Endothelial cell of umbilical vein (primary cell): ENCODE results near the gene KIF19.

Experiments
- CTCF ChIP-seq, 2 donors: IDR thresholded peaks; 1 replicate in 1 of 2; 2 replicates in 1 of 2; pipeline ENCODE4 v1.5.1; 2011; ENCODE audit warnings: low read length in 2 of 2, mild to moderate bottlenecking in 2 of 2, moderate library complexity in 2 of 2, control low read depth in 1 of 2, inconsistent platforms in 1 of 2, low read depth in 1 of 2; ENCODE audit not compliant: insufficient read depth in 1 of 2; ENCODE audit errors: extremely low read depth in 1 of 2
- EZH2 ChIP-seq: IDR thresholded peaks from 2 replicates; pipeline ENCODE4 v1.6.1; 2012; ENCODE audit warnings: borderline replicate concordance, low read depth, mild to moderate bottlenecking, moderate library complexity, low read length, inconsistent platforms; ENCODE audit not compliant: severe bottlenecking
- FOS ChIP-seq: IDR thresholded peaks from 2 replicates; pipeline ENCODE4 v1.6.1; 2011; ENCODE audit warnings: mild to moderate bottlenecking, low read length, moderate library complexity, borderline replicate concordance; ENCODE audit not compliant: insufficient read depth
- GATA2 ChIP-seq: IDR thresholded peaks from 2 replicates; pipeline ENCODE4 v1.7.0; 2011; ENCODE audit warnings: low read depth, mild to moderate bottlenecking, moderate library complexity, mixed read lengths, low read length; ENCODE audit not compliant: insufficient read length, insufficient read depth
- JUN ChIP-seq: IDR thresholded peaks from 2 replicates; pipeline ENCODE4 v1.6.1; 2011; ENCODE audit warnings: borderline replicate concordance, low read depth; ENCODE audit not compliant: insufficient read length, insufficient read depth
- MAX ChIP-seq: IDR thresholded peaks from 2 replicates; pipeline ENCODE4 v1.6.1; 2011; ENCODE audit not compliant: insufficient read depth, insufficient read length
- MYC ChIP-seq: IDR thresholded peaks from one replicate; pipeline ENCODE4 v1.6.1; 2011; ENCODE audit warnings: mild to moderate bottlenecking, low read depth, low read length
- POLR2A ChIP-seq: IDR thresholded peaks from 2 replicates; pipeline ENCODE4 v1.6.1; 2012; ENCODE audit warnings: low read depth, mild to moderate bottlenecking, control low read depth, low read length
- POLR2AphosphoS5 ChIP-seq: IDR thresholded peaks from 2 replicates; pipeline ENCODE4 v1.6.1; 2012; ENCODE audit warnings: low read depth, mild to moderate bottlenecking, control low read depth, low read length, moderate library complexity; ENCODE audit not compliant: insufficient read depth

DNA sequence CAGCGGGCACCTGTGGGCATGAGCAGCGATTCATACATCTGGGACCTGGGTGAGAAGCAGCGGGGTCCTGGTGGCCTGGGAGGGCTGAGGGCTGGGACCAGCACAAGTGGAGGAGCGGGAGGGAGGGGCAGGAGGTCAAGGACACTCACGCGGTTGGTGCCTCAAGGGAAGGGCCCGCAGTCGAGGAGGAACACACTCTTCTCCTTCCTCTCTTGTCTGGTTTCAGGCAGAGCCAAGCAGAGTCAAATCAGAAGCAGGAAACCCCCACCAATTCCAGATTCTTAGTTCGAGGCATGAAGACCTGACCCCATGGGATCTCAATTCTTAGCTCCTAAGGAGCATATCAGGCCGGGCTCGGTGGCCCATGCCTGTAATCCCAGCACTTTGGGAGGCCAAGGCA, 36.3 kb upstream of the KIF19 start:
- no peak for TF ChIP-seq MAX
- TF ChIP-seq CTCF (IDR thresholded peaks at IDR 0.05; ENCODE audit: extremely low read depth in 1 of 2, insufficient read depth in 1 of 2, low read depth in 1 of 2, low read length in 2 of 2) = no peak
- TF ChIP-seq POLR2A = no peak
- no peak for TF ChIP-seq POLR2AphosphoS5
- TF ChIP-seq MYC = no peak
- no peak for TF ChIP-seq EZH2
- TF ChIP-seq GATA2 = no peak
- no peak for TF ChIP-seq FOS
- TF ChIP-seq JUN = no peak
